Endodermal cell (in vitro differentiated cells): ENCODE measurements around the gene MRPL32. TPM values are rescaled to one million over a fixed set of nuclear protein-coding genes. Genes with fewer than 3 reads are reported as not detected.

Experiments
- DNase-seq: peaks from one replicate; pipeline ENCODE4 v3.0.0-alpha.2; 2017
- H3K27ac ChIP-seq: 2 replicates; pipeline ENCODE4 v1.5.1; 2013; ENCODE audit warnings: mild to moderate bottlenecking, low read depth, low read length, moderate library complexity
- H3K27me3 ChIP-seq: 2 replicates; pipeline ENCODE4 v1.6.1; 2013; ENCODE audit warnings: mild to moderate bottlenecking, low read length, moderate library complexity; ENCODE audit not compliant: insufficient read depth, control insufficient read depth, poor library complexity, severe bottlenecking
- H3K36me3 ChIP-seq: 2 replicates; pipeline ENCODE4 v1.7.0; 2013; ENCODE audit warnings: mild to moderate bottlenecking, low read length, moderate library complexity; ENCODE audit not compliant: control insufficient read depth, insufficient read depth
- H3K4me1 ChIP-seq: one replicate; pipeline ENCODE4 v1.7.0; 2013; ENCODE audit warnings: low read length; ENCODE audit not compliant: control insufficient read depth, insufficient read depth
- H3K4me3 ChIP-seq: 2 replicates; pipeline ENCODE4 v1.5.1; 2013; ENCODE audit warnings: mild to moderate bottlenecking, low read length, moderate library complexity
- H3K9ac ChIP-seq: 2 replicates; pipeline ENCODE4 v1.6.1; 2013; ENCODE audit warnings: mild to moderate bottlenecking, low read length, moderate library complexity; ENCODE audit not compliant: poor library complexity, severe bottlenecking; ENCODE audit errors: extremely low read depth
- H3K9me3 ChIP-seq: 2 replicates; pipeline ENCODE4 v1.6.1; 2013; ENCODE audit warnings: mild to moderate bottlenecking, low read length, moderate library complexity; ENCODE audit not compliant: control insufficient read depth
- H3K27ac Mint-ChIP-seq: 2 replicates; pipeline ENCODE4 v1.8.0; 2020; ENCODE audit warnings: mixed read lengths
- H3K27me3 Mint-ChIP-seq: 2 replicates; pipeline ENCODE4 v1.8.0; 2021; ENCODE audit warnings: mild to moderate bottlenecking, mixed read lengths; ENCODE audit not compliant: insufficient read depth
- H3K36me3 Mint-ChIP-seq: 2 replicates; pipeline ENCODE4 v1.8.0; 2020; ENCODE audit warnings: low read depth, mixed read lengths
- H3K4me1 Mint-ChIP-seq: 2 replicates; pipeline ENCODE4 v1.8.0; 2020; ENCODE audit warnings: mixed read lengths
- H3K4me3 Mint-ChIP-seq: 2 replicates; pipeline ENCODE4 v1.8.0; 2020; ENCODE audit warnings: mild to moderate bottlenecking, moderate library complexity, mixed read lengths
- H3K9me3 Mint-ChIP-seq: 2 replicates; pipeline ENCODE4 v1.8.0; 2020; ENCODE audit warnings: mild to moderate bottlenecking, mixed read lengths
- WGBS, 2 experiments: methylation state at CpG; one replicate each; pipeline versions ENCODE4 v1.1.5 to v1.1.7; 2013; ENCODE audit warnings: missing lambda C conversion rate in 2 of 2, mixed read lengths in 1 of 2; ENCODE audit not compliant: insufficient coverage in 1 of 2, insufficient read length in 1 of 2; 5-methylcytosine and 5-hydroxymethylcytosine counted together
- total RNA-seq, 2 donors: library from RNA; stranded (reverse); fragmentation: NEBNext Ultra II Directional in 1 of 2; extraction: Animal tissue kit (Norgen Biotek cat#: 25700) in 1 of 2; gene quantifications; 2 replicates in 1 of 2; 3 replicates in 1 of 2; pipeline ENCODE4 v1.2.1, GENCODE V29; 2021
- TF ChIP-seq, protein P1 (sequence below): fragments of 200-600 bp; sonication (generic); conservative IDR thresholded peaks from 2 replicates; pipeline ENCODE4 v1.5.0; 2021; ENCODE audit warnings: antibody characterized with exemption, mild to moderate bottlenecking

MRPL32 gene
- total RNA-seq, 2 donors from 2014 or later: 88.6 to 97.0 TPM

DNA sequence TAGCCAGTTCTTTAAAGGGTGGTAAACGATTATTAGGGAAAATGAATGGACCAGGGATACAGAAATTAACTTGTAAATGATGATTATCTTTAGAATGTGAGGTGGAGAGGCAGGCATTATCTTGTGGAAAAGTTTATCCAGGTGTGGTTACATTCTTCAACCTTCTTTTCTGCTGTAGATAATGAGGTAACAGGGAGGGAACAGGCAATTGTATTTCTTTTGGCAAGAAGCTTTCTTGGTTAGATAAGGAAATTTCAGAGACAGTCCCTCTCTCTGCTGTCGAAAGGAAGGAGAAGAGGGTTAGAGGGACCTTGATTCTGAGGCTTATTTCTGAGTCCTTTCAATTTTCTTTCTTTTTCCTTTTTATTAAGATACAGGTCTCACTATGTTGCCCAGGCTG, 32.1 kb downstream of the MRPL32 start:
- no peaks in the 10 kb centered on the region for H3K27me3 ChIP-seq
- Mint-ChIP-seq H3K9me3 (peaks cover 56% of the 10 kb centered on the region), H3K27ac (peak overlapping the region; percentile 89), H3K27me3 (no peaks in the 10 kb centered on the region), H3K36me3 (peaks cover 37% of the 10 kb centered on the region), H3K4me3 (no peak overlapping the region), H3K4me1 (peaks cover 35% of the 10 kb centered on the region)
- WGBS, 2 experiments: 45 to 88% methylated on average over 1 to 2 of the region's 2 CpGs
- peaks cover 13% of the 10 kb centered on the region for H3K4me1 ChIP-seq
- H3K9me3 ChIP-seq: peaks cover 54% of the 10 kb centered on the region
- DNase-seq: no peak
- TF ChIP-seq, protein P1, sequence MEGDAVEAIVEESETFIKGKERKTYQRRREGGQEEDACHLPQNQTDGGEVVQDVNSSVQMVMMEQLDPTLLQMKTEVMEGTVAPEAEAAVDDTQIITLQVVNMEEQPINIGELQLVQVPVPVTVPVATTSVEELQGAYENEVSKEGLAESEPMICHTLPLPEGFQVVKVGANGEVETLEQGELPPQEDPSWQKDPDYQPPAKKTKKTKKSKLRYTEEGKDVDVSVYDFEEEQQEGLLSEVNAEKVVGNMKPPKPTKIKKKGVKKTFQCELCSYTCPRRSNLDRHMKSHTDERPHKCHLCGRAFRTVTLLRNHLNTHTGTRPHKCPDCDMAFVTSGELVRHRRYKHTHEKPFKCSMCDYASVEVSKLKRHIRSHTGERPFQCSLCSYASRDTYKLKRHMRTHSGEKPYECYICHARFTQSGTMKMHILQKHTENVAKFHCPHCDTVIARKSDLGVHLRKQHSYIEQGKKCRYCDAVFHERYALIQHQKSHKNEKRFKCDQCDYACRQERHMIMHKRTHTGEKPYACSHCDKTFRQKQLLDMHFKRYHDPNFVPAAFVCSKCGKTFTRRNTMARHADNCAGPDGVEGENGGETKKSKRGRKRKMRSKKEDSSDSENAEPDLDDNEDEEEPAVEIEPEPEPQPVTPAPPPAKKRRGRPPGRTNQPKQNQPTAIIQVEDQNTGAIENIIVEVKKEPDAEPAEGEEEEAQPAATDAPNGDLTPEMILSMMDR: no peak
- peak overlapping the region; percentile 64 for H3K9ac ChIP-seq
- peak overlapping the region; percentile 70 for H3K4me3 ChIP-seq
- no peak overlapping the region for H3K27ac ChIP-seq
- H3K36me3 ChIP-seq: no peaks in the 10 kb centered on the region

DNA sequence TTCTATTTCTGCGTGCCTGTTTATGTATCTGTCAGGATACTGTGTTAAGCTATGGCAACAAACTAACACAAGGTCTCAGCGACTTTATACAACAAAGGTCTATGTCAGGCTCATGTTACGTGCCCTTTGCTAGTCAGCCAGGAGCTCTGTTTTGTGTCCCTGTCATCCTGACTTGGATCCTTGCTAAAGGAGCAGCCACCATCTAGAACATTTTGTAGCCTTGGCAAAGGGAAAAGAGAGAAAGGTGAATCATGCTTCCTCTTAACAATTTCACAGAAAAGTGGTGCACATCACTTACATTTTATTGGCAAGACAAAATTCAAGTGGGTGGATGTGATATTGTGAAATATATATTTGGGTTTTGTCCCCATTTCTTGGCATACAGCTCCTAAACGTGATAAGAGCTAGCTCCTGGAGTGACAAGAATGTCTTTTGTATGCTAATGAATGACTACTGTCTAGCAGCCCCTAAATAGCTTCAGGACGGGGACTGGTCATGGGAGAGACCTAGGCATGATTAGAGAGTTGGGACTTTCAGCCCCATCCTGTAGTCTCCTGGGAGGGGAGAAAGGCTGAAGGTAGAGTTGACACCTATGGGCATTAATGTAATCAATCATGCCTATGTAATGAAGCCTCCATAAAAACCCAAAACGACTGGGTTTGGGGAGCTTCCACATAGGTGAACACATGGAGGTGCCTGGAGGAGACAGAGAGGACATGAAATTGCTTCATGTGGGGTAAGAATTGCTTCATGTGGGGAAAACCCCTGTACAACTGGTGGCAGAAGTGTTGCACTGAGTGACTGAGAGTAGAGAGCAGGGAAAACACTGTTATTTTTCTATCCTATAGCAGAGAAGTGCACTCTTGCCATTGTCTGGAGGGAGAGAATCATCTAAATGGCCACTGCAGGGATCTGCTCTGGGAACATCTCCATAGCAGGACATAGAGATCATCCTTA, 33.0 kb downstream of the MRPL32 start:
- Histone ChIP-seq H3K9ac (peak overlapping the region; percentile 64), H3K27ac (peak overlapping the region; percentile 11), H3K9me3 (peaks cover 54% of the 10 kb centered on the region), H3K36me3 (peaks cover under 1% of the 10 kb centered on the region), H3K4me3 (peak overlapping the region; percentile 70), H3K27me3 (no peaks in the 10 kb centered on the region), H3K4me1 (peaks cover 13% of the 10 kb centered on the region)
- Mint-ChIP-seq H3K4me1 (peaks cover 35% of the 10 kb centered on the region), H3K9me3 (peaks cover 53% of the 10 kb centered on the region), H3K27me3 (no peaks in the 10 kb centered on the region), H3K27ac (peak overlapping the region; percentile 89), H3K36me3 (peaks cover 37% of the 10 kb centered on the region), H3K4me3 (peak overlapping the region; percentile 34)
- DNase-seq: peak; percentile 67
- TF ChIP-seq, protein P1: no peak
- WGBS, 2 experiments: 45 to 67% methylated on average over 6 of the region's 6 CpGs

DNA sequence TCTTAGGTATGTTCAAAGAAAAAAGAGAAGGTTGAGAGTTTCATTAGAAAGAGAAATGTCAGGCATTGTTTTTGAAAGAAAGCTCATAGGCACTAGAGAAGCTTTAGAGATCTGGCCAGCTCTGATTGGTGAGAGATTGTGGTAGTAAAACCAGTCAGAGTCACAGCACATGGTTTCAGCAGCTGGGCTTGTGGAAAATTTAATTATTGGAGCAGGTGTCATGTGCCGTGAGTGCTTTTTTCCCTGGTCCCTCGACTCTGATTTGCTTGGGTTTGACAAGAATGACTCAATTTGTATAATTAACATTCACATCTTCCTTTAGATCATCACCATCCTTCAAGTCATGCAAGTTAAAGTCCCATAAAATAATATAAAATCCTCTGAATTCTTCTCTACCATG, 35.2 kb downstream of the MRPL32 start:
- Mint-ChIP-seq H3K27me3 (no peaks in the 10 kb centered on the region), H3K27ac (no peak overlapping the region), H3K9me3 (peaks cover 44% of the 10 kb centered on the region), H3K4me3 (peak overlapping the region; percentile 36), H3K4me1 (peaks cover 35% of the 10 kb centered on the region), H3K36me3 (peaks cover 44% of the 10 kb centered on the region)
- H3K27ac ChIP-seq: no peak overlapping the region
- peaks cover 10% of the 10 kb centered on the region for H3K4me1 ChIP-seq
- H3K27me3 ChIP-seq: no peaks in the 10 kb centered on the region
- H3K36me3 ChIP-seq: peaks cover 19% of the 10 kb centered on the region
- no peak for DNase-seq
- H3K9me3 ChIP-seq: peaks cover 52% of the 10 kb centered on the region
- H3K9ac ChIP-seq: no peak overlapping the region
- 89 to 100% methylated on average over 1 to 2 of the region's 2 CpGs for WGBS, 2 experiments
- TF ChIP-seq, protein P1: no peak
- no peak overlapping the region for H3K4me3 ChIP-seq
